Activated CD4-positive, CD25-positive, alpha-beta regulatory T cell treated with anti-CD3 and anti-CD28 coated beads, Interleukin-2, amount 50 U/mL, for 72 hours (primary cell): ENCODE measurements around the gene FTH1.
A peak's percentile ranks its signal among the peaks of the same experiment; 100 is the strongest.
"Not testable (repeated sequence)": the region's sequence is repeated elsewhere in the genome, so short reads cannot be mapped to it uniquely, and the experiment has no call there.

Experiments
- DNase-seq: peaks from one replicate; pipeline ENCODE4 v3.0.0; 2021

FTH1 gene

GRCh38 chr11:61967116-61967923, at the start of gene FTH1:
Gene FTH1 (minus strand): TSS chr11:61967634. CDS start chr11:61967425, 209 bp downstream.
- DNase-seq = peak; percentile 89

DNA sequence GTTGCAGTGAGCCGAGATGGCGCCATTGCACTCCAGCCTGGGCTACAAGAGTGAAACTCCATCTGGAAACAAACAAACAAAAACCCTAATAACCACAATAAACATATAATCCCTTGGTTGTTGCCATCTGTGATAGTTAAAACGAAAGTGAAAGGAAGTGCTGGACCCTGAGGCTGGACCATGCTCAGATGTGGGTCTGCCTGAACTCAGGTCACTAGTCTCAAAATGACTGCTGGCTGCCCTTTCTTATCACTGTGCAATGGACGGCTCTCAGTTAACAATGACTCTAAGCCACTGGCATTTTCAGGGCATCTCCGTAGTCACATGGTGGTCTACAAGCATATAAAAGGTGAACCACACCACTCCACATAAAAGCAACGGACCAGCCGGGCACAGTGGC, 48.2 kb upstream of the FTH1 start:
- DNase-seq = no peak

DNA sequence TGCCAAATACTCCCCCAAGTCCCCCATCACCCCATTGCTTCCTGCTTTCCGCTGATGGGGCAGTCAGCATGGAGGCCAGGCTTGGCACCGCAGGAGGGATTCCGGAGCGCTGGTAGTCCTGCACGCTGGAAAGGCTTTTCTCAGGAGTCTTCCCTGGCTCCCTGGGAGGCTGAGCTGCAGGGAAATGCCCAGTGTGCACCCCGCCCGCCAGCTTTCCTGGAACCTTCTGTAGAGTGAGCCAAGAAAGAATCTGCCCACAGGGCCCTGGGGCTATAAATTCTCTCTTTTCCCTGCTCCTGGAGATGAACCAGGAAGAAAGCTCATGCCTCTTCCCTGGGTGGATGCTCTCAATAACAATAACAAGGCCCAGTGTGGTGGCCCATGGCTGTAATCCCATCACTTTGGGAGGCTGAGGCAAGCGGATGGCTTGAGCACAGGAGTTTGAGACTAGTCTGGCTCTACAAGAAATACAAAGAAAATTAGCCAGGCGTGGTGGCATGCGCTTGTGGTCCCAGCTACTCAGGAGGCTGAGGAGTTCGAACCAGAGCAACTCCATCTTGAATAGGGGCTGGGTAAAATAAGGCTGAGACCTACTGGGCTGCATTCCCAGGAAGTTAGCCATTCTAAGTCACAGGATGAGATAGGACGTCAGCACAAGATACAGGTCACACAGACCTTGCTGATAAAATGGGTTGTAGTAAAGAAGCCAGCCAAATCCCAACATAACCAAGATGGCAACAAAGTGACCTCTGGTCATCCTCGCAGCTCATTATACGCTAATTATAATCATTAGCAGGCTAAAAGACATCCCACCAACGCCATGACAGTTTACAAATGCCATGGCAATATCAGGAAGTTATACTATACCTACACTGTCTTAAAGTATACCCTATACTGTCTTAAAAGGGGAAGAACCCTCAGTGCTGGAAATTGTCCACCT, 46.4 kb upstream of the FTH1 start:
- no peak for DNase-seq

DNA sequence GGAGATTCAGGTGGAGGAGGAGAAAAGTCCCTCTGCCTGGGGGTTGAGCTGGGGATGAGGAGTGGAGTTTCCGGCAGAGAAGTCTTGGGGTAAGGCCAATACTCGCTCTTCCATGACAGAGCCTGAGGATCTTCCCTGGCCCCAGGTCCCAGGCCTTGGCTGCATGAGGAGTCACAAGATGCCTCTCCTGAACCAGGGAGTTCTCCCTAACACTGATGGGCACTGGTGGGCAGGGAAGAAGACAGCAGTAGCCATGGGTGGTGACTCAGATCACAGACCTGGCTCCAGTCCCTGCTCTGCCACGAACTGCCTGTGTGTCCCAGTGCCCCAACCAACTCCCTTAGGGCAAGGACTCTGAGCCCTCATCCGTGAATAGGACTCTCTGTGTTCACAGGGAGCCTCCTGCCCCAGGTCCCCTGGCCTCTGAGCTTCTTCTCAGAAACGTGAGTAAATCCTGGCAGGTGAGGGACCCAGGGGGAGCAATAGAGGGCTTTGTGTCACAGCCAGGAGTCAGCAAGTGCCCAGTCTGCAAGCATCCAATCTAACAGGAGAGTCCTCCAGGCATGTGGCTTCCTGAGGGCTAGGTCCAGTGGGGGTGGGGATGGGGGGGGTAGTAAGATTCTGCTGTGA, 45.5 kb upstream of the FTH1 start:
- no peak for DNase-seq

- no peak for DNase-seq
Measured at GRCh38 chr11:62012451-62012831, 45.0 kb upstream of the FTH1 start.

DNA sequence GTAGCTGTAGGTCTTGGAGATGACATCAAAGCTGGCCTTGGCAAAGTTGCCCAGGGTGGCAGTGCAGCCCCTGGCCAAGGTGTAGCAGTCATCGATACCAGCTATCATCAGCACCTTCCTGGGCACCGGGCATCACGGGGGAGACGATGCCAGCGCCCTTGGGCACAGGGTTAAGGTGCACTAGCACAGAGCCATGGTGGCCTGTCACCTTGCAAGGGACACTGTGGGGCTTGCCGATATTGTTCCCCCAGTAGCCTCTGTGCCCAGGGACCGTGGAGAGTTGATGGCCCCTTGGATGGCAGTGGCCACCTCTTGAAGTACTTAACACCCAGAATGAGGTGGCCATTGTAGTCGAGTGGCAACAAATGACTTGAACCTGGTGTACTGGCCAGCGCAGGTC, 44.4 kb upstream of the FTH1 start:
- no peak for DNase-seq

GRCh38 chr11:62010935-62011528, 43.6 kb upstream of the FTH1 start:
- DNase-seq = no peak

GRCh38 chr11:62008193-62008592, 40.8 kb upstream of the FTH1 start:
- no peak for DNase-seq

GRCh38 chr11:62004473-62004872, 37.0 kb upstream of the FTH1 start:
- no peak for DNase-seq

DNA sequence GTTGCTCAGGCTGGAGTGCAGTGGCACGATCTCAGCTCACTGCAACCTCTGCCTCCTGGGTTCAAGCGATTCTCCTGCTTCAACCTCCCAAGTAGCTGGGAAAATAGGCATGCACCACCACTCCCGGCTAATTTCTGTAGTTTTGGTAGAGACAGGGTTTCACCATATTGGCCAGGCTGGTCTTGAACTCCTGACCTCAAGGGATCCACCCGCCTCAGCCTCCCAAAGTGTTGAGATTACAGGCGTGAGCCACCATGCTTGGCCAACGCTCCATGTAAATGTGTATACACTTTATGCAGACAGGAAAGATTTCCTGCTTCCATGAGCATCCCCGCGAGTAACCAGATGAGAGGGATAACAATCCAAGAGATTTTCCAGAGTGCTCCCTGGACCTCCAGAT, 34.8 kb upstream of the FTH1 start:
- not testable (repeated sequence) for DNase-seq

DNA sequence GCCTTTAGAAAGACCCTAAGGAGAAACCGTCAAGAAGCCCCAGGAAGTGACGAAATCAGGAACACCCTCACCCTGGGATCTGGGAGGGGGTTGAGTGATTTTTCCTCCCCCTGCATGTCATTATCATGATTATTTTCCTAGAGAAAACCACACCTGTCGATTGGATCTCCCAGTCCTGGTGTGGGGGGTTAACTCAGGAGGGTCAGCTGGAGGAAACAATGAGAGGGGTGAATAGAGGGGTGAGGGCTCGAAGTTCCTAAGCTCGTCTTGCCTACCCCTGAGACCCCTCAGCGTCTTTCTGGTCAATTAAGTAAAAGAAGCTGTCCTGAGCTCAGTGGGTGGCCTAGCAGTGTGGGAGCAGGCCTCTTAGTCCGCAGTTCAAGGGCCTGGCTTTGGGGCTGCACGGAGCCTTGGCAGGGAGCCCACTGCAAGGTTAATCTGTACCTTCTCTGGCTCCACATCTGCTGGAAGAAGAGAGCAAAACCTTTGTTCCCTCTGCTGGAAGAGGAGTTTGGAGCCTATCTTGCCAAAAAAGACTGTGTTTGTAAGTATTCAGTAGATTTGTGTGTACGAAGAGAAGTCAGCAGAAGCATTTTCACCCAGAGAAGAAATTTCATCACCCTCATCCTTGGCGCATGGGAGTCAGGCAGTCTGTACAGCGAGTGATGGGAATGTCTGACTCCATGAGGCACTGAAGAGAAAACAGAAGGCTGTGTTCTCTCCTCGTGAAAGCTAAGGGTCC, 34.2 kb upstream of the FTH1 start:
- DNase-seq = no peak

- DNase-seq = no peak
Measured at GRCh38 chr11:62000539-62001446, 33.4 kb upstream of the FTH1 start.

GRCh38 chr11:61999141-61999975, 31.9 kb upstream of the FTH1 start:
- no peak for DNase-seq

DNA sequence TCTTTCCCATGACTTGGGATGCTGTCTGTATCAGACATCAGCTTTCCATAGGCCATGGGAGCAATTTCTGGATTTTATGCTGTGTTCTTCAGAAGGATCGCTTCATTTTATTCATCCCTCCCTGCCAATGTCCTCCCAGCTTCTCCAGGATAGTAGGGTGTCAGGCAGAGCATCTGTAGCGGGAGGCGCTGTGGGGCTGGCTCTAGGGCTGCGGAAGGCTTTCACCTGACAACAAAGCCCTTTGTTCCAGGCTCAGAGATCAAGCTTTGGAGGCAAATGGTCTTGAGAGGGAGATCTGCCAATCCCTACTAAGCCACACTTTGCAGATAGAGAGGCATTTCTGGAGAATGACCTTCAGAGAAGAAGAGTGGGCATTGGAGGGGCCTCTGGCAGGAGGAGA, 29.5 kb upstream of the FTH1 start:
- no peak for DNase-seq

DNA sequence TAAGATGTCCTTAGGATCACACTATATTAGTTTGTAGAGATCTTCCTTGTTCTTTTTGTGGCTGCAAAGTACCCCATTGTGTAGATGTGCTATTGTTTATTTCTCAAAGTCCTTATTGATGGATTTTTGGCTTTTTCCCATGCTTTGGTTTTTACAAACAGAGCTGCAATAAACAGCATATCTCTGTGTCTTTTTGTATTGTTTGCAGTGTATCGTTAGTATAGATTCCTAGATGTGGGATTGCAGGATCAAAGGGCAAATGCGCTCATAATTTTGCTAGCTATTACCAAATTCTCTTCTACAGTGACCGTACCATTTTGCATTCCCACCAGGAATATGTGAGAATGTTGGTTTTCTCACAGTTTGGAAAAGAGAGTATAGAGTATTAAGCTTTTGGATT, 27.5 kb upstream of the FTH1 start:
- no peak for DNase-seq

GRCh38 chr11:61985869-61986268, 18.4 kb upstream of the FTH1 start:
- DNase-seq = no peak

- DNase-seq = no peak
Measured at GRCh38 chr11:61983419-61983818, 16.0 kb upstream of the FTH1 start.

DNA sequence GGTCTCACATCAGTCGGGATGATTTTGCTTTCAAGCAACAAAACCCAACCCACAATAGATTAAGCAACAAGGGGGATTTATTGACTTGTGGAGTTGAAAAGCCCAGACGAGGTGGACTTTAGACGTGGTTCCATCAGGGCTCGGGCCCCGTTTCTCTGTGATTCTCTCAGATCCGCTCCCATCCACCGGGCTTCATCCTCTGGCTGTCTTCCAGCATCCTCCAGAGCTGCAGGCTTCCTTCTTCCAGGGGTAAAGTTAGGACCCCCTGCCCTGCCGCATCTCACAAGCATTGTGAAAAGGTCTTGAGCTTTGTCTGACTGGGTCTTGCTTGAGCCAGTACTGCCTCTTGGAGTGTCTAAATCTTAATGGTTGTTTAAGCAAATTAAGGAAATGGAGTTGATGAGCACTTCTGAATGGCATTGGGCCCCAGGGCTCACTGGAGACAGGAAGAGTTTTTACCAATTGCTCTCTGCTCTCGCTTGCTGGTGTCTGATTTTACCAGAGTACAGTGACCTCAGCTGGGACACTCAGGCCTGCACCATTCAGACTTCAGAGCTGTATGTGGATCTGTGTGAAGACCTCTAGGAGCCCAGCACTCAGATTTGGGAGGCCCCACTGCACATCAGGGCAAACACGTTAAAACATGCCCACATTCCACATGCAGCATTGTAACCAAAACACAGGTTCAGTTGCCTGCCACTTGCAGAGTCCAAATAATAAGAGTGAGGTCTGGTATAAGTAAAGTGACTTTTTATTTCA, 13.5 kb upstream of the FTH1 start:
- DNase-seq = peak; percentile 15
